Measurements from ENCODE around the gene CAMK1. TPM values are rescaled to one million over a fixed set of nuclear protein-coding genes. Genes with fewer than 3 reads are reported as not detected.

CAMK1 gene
- total and polyA plus RNA-seq, 4 donors = 13.8 to 20.1 (median 16.7) TPM

DNA sequence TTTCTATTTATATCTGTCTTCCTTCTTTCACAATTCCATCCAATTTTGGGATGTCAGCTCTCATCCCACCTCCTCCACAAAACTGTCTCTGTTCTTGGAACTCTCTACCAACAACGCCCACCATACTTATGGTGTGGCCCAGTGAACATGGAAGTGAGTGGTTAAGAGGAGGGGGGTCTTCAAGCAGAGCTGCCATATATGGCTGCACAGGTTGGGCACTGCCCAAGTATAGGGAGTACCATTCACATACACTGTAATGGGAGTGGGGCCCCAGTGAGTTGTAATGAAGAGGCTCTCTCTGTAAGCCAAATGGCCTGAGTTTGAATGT is 7.9 kb upstream of the CAMK1 start:
- H3K27ac ChIP-seq (ENCODE audit: low read depth in 1 of 2, low read length in 2 of 2) = no peak overlapping the region
- no peaks in the 10 kb centered on the region for H3K9me3 ChIP-seq (ENCODE audit: control insufficient read depth in 4 of 4, low read length in 3 of 4)
- TF ChIP-seq GABPA (IDR thresholded peaks at IDR 0.05 in 1 of 2, conservative IDR thresholded peaks at IDR 0.05 in 1 of 2) (no peak), HNF4G (IDR thresholded peaks at IDR 0.05) (no peak), RAD21 (IDR thresholded peaks at IDR 0.05) (no peak), RXRA (IDR thresholded peaks at IDR 0.05) (no peak), SP1 (IDR thresholded peaks at IDR 0.05) (no peak), TAF1 (conservative IDR thresholded peaks at IDR 0.05) (no peak), JUND (IDR thresholded peaks at IDR 0.05) (no peak), HNF4A (conservative IDR thresholded peaks at IDR 0.05) (no peak), FOXA2 (IDR thresholded peaks at IDR 0.05) (no peak), NR2F2 (IDR thresholded peaks at IDR 0.05) (no peak), EGR1 (IDR thresholded peaks at IDR 0.05; ENCODE audit: low read depth in 2 of 2) (no peak), FOXA1 (IDR thresholded peaks at IDR 0.05) (no peak), YY1 (IDR thresholded peaks at IDR 0.05) (no peak)
- TF ChIP-seq, protein P1, sequence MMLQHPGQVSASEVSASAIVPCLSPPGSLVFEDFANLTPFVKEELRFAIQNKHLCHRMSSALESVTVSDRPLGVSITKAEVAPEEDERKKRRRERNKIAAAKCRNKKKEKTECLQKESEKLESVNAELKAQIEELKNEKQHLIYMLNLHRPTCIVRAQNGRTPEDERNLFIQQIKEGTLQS (IDR thresholded peaks at IDR 0.05) = no peak
- TF ChIP-seq, protein P2, sequence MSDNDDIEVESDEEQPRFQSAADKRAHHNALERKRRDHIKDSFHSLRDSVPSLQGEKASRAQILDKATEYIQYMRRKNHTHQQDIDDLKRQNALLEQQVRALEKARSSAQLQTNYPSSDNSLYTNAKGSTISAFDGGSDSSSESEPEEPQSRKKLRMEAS (IDR thresholded peaks at IDR 0.05) = no peak
- TF ChIP-seq, protein P3, sequence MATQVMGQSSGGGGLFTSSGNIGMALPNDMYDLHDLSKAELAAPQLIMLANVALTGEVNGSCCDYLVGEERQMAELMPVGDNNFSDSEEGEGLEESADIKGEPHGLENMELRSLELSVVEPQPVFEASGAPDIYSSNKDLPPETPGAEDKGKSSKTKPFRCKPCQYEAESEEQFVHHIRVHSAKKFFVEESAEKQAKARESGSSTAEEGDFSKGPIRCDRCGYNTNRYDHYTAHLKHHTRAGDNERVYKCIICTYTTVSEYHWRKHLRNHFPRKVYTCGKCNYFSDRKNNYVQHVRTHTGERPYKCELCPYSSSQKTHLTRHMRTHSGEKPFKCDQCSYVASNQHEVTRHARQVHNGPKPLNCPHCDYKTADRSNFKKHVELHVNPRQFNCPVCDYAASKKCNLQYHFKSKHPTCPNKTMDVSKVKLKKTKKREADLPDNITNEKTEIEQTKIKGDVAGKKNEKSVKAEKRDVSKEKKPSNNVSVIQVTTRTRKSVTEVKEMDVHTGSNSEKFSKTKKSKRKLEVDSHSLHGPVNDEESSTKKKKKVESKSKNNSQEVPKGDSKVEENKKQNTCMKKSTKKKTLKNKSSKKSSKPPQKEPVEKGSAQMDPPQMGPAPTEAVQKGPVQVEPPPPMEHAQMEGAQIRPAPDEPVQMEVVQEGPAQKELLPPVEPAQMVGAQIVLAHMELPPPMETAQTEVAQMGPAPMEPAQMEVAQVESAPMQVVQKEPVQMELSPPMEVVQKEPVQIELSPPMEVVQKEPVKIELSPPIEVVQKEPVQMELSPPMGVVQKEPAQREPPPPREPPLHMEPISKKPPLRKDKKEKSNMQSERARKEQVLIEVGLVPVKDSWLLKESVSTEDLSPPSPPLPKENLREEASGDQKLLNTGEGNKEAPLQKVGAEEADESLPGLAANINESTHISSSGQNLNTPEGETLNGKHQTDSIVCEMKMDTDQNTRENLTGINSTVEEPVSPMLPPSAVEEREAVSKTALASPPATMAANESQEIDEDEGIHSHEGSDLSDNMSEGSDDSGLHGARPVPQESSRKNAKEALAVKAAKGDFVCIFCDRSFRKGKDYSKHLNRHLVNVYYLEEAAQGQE (IDR thresholded peaks at IDR 0.05) = no peak
- TF ChIP-seq, protein P4, sequence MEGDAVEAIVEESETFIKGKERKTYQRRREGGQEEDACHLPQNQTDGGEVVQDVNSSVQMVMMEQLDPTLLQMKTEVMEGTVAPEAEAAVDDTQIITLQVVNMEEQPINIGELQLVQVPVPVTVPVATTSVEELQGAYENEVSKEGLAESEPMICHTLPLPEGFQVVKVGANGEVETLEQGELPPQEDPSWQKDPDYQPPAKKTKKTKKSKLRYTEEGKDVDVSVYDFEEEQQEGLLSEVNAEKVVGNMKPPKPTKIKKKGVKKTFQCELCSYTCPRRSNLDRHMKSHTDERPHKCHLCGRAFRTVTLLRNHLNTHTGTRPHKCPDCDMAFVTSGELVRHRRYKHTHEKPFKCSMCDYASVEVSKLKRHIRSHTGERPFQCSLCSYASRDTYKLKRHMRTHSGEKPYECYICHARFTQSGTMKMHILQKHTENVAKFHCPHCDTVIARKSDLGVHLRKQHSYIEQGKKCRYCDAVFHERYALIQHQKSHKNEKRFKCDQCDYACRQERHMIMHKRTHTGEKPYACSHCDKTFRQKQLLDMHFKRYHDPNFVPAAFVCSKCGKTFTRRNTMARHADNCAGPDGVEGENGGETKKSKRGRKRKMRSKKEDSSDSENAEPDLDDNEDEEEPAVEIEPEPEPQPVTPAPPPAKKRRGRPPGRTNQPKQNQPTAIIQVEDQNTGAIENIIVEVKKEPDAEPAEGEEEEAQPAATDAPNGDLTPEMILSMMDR (IDR thresholded peaks at IDR 0.05; ENCODE audit: low read depth, low read length, missing input control) = no peak
- TF ChIP-seq, protein P5, sequence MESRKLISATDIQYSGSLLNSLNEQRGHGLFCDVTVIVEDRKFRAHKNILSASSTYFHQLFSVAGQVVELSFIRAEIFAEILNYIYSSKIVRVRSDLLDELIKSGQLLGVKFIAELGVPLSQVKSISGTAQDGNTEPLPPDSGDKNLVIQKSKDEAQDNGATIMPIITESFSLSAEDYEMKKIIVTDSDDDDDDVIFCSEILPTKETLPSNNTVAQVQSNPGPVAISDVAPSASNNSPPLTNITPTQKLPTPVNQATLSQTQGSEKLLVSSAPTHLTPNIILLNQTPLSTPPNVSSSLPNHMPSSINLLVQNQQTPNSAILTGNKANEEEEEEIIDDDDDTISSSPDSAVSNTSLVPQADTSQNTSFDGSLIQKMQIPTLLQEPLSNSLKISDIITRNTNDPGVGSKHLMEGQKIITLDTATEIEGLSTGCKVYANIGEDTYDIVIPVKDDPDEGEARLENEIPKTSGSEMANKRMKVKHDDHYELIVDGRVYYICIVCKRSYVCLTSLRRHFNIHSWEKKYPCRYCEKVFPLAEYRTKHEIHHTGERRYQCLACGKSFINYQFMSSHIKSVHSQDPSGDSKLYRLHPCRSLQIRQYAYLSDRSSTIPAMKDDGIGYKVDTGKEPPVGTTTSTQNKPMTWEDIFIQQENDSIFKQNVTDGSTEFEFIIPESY (IDR thresholded peaks at IDR 0.05) = no peak
- no peaks in the 10 kb centered on the region for H3K27me3 ChIP-seq (ENCODE audit: control insufficient read depth in 4 of 4, insufficient read depth in 4 of 4, low read length in 3 of 4)
- 91% methylated on average over 1 of the region's 1 CpG for WGBS
- DNase-seq (ENCODE audit: low spot score) = no peak
- no peaks in the 10 kb centered on the region for H3K36me3 ChIP-seq (ENCODE audit: control insufficient read depth in 4 of 4, insufficient read depth in 3 of 4, low read depth in 1 of 4, low read length in 3 of 4)
- peaks cover 6 to 38% (median 18%) of the 10 kb centered on the region in 4 donors for H3K4me1 ChIP-seq (ENCODE audit: control insufficient read depth in 4 of 4, insufficient read depth in 4 of 4, low read length in 3 of 4)
- H3K4me3 ChIP-seq (ENCODE audit: low read depth in 1 of 3, low read length in 3 of 3) = no peak overlapping the region
- no peak overlapping the region for H3K9ac ChIP-seq (ENCODE audit: low read depth in 1 of 2, low read length in 2 of 2)

Data from liver (tissue), 9 donors.